ENCODE results near the gene DDR1. TPM values are rescaled to one million over a fixed set of nuclear protein-coding genes. Genes with fewer than 3 reads are reported as not detected.

The DDR1 gene
- total RNA-seq, 1 donor from 2014 or later: 146 TPM

- Mint-ChIP-seq H3K27ac (ENCODE audit: unreplicated experiment) (peak overlapping the region; percentile 94), H3K9me3 (ENCODE audit: unreplicated experiment) (no peaks in the 10 kb centered on the region), H3K27me3 (ENCODE audit: unreplicated experiment) (no peaks in the 10 kb centered on the region), H3K36me3 (ENCODE audit: unreplicated experiment) (peaks cover 21% of the 10 kb centered on the region), H3K4me1 (ENCODE audit: unreplicated experiment) (peaks cover 72% of the 10 kb centered on the region), H3K4me3 (ENCODE audit: unreplicated experiment) (peak overlapping the region; percentile 84)
- no peak for DNase-seq (ENCODE audit: extremely low spot score, unreplicated experiment)
- TF ChIP-seq CTCF (IDR thresholded peaks at IDR 0.05): no peak
These were observed 2.6 kb downstream of the DDR1 start for GRCh38 chr6:30886897-30887255.

- H3K36me3 Mint-ChIP-seq (ENCODE audit: unreplicated experiment): peaks cover 29% of the 10 kb centered on the region
- no peaks in the 10 kb centered on the region for H3K9me3 Mint-ChIP-seq (ENCODE audit: unreplicated experiment)
- no peaks in the 10 kb centered on the region for H3K27me3 Mint-ChIP-seq (ENCODE audit: unreplicated experiment)
- DNase-seq (ENCODE audit: extremely low spot score, unreplicated experiment): no peak
- no peak for TF ChIP-seq CTCF (IDR thresholded peaks at IDR 0.05)
- H3K4me1 Mint-ChIP-seq (ENCODE audit: unreplicated experiment): peaks cover 60% of the 10 kb centered on the region
- H3K4me3 Mint-ChIP-seq (ENCODE audit: unreplicated experiment): peak overlapping the region; percentile 10
- H3K27ac Mint-ChIP-seq (ENCODE audit: unreplicated experiment): peak overlapping the region; percentile 94
These were observed 3.8 kb downstream of the DDR1 start for GRCh38 chr6:30887901-30888815.

GRCh38 chr6:30888816-30889495 is 4.6 kb downstream of the DDR1 start:
- no peak for TF ChIP-seq CTCF (IDR thresholded peaks at IDR 0.05)
- no peaks in the 10 kb centered on the region for H3K9me3 Mint-ChIP-seq (ENCODE audit: unreplicated experiment)
- DNase-seq (ENCODE audit: extremely low spot score, unreplicated experiment): no peak
- H3K4me3 Mint-ChIP-seq (ENCODE audit: unreplicated experiment): no peak overlapping the region
- no peaks in the 10 kb centered on the region for H3K27me3 Mint-ChIP-seq (ENCODE audit: unreplicated experiment)
- H3K4me1 Mint-ChIP-seq (ENCODE audit: unreplicated experiment): peaks cover 53% of the 10 kb centered on the region
- peaks cover 29% of the 10 kb centered on the region for H3K36me3 Mint-ChIP-seq (ENCODE audit: unreplicated experiment)
- peak overlapping the region; percentile 94 for H3K27ac Mint-ChIP-seq (ENCODE audit: unreplicated experiment)

GRCh38 chr6:30889496-30889885 is 5.2 kb downstream of the DDR1 start:
- DNase-seq (ENCODE audit: extremely low spot score, unreplicated experiment): no peak
- Mint-ChIP-seq H3K36me3 (ENCODE audit: unreplicated experiment) (peaks cover 29% of the 10 kb centered on the region), H3K4me3 (ENCODE audit: unreplicated experiment) (no peak overlapping the region), H3K27me3 (ENCODE audit: unreplicated experiment) (no peaks in the 10 kb centered on the region), H3K9me3 (ENCODE audit: unreplicated experiment) (no peaks in the 10 kb centered on the region), H3K27ac (ENCODE audit: unreplicated experiment) (peak overlapping the region; percentile 68), H3K4me1 (ENCODE audit: unreplicated experiment) (peaks cover 53% of the 10 kb centered on the region)
- TF ChIP-seq CTCF (IDR thresholded peaks at IDR 0.05): no peak
